A673 (cell line): ENCODE measurements around the gene TTLL6.

Experiments
- EZH2 ChIP-seq: fragments of 200-600 bp; sonication (generic); IDR thresholded peaks from 2 replicates; pipeline ENCODE4 v1.6.1; 2017; ENCODE audit warnings: borderline replicate concordance, low read depth, mild to moderate bottlenecking, mixed read lengths, antibody characterized with exemption, low read length; ENCODE audit not compliant: poor library complexity, severe bottlenecking
- TF ChIP-seq, protein P1 (sequence below): fragments of 300-800, 200-600 bp; sonication (generic); conservative IDR thresholded peaks from 2 replicates; pipeline ENCODE4 v1.5.1; 2017; ENCODE audit warnings: low read depth, mild to moderate bottlenecking, antibody characterized with exemption, low read length, moderate library complexity, mixed read lengths

DNA sequence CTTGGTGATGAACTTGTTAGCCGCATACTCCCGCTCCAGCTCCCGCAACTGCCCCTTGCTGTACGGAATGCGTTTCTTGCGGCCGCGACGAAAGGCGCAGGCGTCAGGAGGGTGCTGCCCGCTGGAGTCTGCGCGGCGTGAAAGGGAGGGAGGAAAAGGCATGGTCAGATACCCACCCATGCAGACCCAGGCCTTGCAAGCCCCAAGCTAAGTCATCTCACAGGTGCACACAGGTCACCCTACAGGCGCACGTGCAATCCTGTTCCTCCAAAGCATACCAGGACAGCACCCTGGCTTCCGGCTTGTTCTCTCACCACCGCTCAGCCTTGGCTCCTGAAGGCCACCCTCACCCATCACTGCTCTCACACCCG lies 90.1 kb downstream of the TTLL6 start:
- TF ChIP-seq, protein P1, sequence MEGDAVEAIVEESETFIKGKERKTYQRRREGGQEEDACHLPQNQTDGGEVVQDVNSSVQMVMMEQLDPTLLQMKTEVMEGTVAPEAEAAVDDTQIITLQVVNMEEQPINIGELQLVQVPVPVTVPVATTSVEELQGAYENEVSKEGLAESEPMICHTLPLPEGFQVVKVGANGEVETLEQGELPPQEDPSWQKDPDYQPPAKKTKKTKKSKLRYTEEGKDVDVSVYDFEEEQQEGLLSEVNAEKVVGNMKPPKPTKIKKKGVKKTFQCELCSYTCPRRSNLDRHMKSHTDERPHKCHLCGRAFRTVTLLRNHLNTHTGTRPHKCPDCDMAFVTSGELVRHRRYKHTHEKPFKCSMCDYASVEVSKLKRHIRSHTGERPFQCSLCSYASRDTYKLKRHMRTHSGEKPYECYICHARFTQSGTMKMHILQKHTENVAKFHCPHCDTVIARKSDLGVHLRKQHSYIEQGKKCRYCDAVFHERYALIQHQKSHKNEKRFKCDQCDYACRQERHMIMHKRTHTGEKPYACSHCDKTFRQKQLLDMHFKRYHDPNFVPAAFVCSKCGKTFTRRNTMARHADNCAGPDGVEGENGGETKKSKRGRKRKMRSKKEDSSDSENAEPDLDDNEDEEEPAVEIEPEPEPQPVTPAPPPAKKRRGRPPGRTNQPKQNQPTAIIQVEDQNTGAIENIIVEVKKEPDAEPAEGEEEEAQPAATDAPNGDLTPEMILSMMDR: no peak
- TF ChIP-seq EZH2: no peak
